RWPE1 (cell line): Measurements from ENCODE around the gene ITPK1.
A peak's percentile ranks its signal among the peaks of the same experiment; 100 is the strongest.

ENCODE experiments used
- CTCF ChIA-PET: fragments of 350-600 bp; sonication (Branson Sonifier 250); formaldehyde crosslinking; extraction: SDS; loops from one replicate; lab custom pipeline; 2021; lab: Yijun Ruan, JAX
- POLR2A ChIA-PET: fragments of 400-600 bp; formaldehyde crosslinking; extraction: SDS; loops from one replicate; lab custom pipeline; 2020; ENCODE audit warnings: antibody characterized with exemption; ENCODE audit not compliant: low non-redundant PET; lab: Yijun Ruan, JAX
- DNase-seq: peaks from one replicate; pipeline ENCODE4 v3.0.0; 2012; ENCODE audit warnings: low spot score
- H3K27ac ChIP-seq: fragments of 450-650 bp; 2 replicates; pipeline ENCODE4 v1.5.1; 2017
- TF ChIP-seq, protein P1 (sequence below): fragments of 450-650 bp; conservative IDR thresholded peaks from 2 replicates; pipeline ENCODE4 v1.5.1; 2017; ENCODE audit warnings: low read depth, mild to moderate bottlenecking

The ITPK1 gene

DNA sequence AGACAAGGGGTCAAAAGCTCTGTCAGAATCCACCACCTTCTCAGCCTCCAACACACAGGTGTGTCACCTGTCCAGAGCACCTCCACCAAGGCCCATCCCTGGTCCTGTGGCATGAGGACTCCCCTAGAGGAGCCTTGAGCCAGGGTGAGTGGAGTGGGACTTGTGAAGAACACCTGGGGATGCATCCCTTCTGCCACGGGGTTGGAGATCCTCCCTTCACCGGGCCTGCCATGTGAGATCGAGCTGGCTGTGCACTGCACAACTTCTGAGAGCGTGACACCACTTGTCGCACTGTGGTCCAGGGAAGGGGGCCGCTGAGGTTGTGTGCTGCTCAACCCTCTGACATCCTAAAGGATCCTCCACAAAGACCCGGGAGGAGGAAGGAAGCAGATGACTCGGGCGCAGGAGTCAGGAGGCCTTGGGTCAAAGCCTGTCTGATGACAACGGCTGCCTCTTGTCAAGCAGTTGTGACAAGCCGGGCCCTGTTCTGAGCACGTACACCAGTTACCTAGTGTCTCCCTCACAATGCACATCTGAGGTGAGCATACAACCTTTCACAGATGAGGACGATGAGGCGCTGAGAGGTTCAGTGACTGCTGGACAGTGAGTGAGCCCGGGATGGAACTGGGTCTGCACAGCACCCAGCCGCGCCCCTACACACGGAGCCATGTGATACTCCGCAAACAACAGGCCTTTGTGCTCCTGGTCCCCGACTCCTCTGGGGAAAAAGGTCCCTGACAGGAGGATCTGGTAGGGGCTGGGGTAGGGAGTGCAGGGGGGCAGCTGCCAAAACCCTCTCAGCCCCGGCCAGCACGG lies 157.1 kb downstream of the ITPK1 start:
- H3K27ac ChIP-seq = no peak overlapping the region
- CTCF ChIA-PET = no interaction called here
- TF ChIP-seq, protein P1, sequence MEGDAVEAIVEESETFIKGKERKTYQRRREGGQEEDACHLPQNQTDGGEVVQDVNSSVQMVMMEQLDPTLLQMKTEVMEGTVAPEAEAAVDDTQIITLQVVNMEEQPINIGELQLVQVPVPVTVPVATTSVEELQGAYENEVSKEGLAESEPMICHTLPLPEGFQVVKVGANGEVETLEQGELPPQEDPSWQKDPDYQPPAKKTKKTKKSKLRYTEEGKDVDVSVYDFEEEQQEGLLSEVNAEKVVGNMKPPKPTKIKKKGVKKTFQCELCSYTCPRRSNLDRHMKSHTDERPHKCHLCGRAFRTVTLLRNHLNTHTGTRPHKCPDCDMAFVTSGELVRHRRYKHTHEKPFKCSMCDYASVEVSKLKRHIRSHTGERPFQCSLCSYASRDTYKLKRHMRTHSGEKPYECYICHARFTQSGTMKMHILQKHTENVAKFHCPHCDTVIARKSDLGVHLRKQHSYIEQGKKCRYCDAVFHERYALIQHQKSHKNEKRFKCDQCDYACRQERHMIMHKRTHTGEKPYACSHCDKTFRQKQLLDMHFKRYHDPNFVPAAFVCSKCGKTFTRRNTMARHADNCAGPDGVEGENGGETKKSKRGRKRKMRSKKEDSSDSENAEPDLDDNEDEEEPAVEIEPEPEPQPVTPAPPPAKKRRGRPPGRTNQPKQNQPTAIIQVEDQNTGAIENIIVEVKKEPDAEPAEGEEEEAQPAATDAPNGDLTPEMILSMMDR = no peak
- POLR2A ChIA-PET = no interaction called here
- no peak for DNase-seq

DNA sequence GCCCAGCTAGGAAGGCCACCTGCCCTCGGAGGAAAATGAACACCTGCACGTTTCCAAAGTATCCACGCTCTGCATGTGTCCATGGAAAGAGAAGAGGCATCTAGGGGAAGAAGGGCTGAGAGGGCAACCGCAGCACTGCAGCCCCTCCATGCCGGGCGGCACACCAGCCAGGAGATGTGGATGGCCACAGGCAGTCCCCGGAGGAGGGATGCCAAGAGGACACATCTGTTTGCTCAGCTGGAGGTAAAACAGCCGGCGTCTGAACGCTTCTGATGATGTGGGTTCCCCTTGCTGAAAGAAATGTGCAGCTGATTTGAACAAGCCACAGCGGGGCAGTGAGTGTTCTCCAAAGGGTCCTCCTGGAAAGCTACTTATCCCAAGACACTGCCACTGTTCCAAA lies 158.8 kb downstream of the ITPK1 start:
- TF ChIP-seq, protein P1 = no peak
- peak overlapping the region; percentile 11; the same call in 1 of the 2 replicates for H3K27ac ChIP-seq
- DNase-seq = no peak
- ChIA-PET CTCF (no interaction called here), POLR2A (no interaction called here)

DNA sequence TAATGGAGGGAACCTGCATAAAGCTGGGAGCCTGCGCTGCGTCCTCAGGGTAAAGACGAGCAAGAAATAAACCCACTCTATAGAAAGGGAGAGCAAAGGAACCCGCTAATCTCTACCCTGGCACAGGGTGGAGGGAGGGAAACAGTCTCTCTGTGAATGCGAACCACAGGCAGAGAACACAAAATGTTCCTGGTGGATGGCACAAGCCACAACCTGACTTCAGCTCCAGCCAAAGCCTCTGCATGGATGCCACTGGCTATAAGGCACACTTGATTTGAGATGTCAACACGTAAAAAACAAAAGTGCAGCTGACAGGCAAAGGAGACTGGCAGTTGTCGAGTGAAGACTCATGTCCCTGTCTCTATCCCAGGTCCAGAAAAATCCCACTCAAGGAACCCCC lies 160.3 kb downstream of the ITPK1 start:
- H3K27ac ChIP-seq = 0 out of 2 replicates have a peak overlapping the region, but pooled peaks have one; percentile 17
- POLR2A ChIA-PET = no interaction called here
- CTCF ChIA-PET = interaction anchor here (1.3 to 1.8 kb wide), 2 partner anchors 9 to 184 kb away, joined by 4 to 6 read pairs; no protein-coding TSS in a partner anchor
- no peak for DNase-seq
- TF ChIP-seq, protein P1 = no peak

DNA sequence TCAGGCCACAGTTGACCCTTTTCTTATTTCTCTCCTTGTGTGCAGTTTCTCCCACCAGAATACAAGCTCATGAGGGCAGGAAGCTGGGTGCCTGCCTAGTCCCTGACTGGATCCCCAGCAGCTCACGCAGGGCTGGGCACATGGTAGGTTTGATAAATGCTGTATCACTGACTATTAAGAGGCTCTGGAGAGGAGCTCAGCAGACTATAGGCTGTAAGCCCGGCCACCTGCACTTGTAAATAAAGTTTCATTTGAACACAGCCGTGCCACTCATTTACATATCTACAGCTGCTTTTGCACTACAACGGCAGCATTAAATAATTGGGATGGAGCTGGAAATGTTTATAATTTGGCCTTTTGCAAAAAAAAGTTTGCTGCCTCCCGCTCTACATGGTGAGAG lies 160.8 kb downstream of the ITPK1 start:
- CTCF ChIA-PET = interaction anchor here (1.3 to 1.8 kb wide), 2 partner anchors 8 to 184 kb away, joined by 4 to 6 read pairs; no protein-coding TSS in a partner anchor
- POLR2A ChIA-PET = no interaction called here
- peak overlapping the region; percentile 25 for H3K27ac ChIP-seq
- TF ChIP-seq, protein P1 = no peak
- DNase-seq = no peak

DNA sequence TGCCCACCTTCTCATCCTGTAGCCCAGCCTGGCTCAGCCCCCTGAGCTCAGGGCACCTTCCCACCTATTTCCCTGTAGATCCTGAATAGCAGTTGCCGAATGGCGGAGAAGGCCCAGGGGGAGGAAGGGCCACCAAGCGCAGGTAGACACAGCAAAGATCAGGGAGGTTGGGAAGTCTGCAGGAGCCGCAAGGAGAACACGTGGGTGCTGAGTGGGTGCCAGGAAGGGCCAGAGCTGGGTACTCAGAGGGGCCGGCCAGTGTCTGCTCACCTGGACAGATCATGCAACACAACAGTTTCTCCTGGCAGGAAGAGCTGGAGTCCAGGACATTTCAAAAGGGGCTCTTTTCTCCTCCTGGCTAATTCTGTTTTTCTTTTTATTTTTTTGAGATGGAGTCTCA lies 162.2 kb downstream of the ITPK1 start:
- CTCF ChIA-PET = interaction anchor here (0.7 to 2.3 kb wide), 3 partner anchors 62 to 186 kb away, joined by 3 to 10 read pairs (median 5); no protein-coding TSS in a partner anchor
- POLR2A ChIA-PET = no interaction called here
- DNase-seq = no peak
- TF ChIP-seq, protein P1 = no peak
- peak overlapping the region; percentile 32 for H3K27ac ChIP-seq

- CTCF ChIA-PET = interaction anchor here (0.6 to 2.3 kb wide), 24 partner anchors 9 to 624 kb away, joined by 3 to 10 read pairs (median 4); no protein-coding TSS in a partner anchor
- POLR2A ChIA-PET = no interaction called here
- peak overlapping the region; percentile 32 for H3K27ac ChIP-seq
- TF ChIP-seq, protein P1 = no peak
- DNase-seq = no peak
Observed at GRCh38 chr14:92952481-92953298, 163.0 kb downstream of the ITPK1 start.
